DMS153 treated with DMSO at 0.1 percent for 48 hours (cell line): ENCODE data around the gene IMMT.
"Not testable (repeated sequence)": the region's sequence is repeated elsewhere in the genome, so short reads cannot be mapped to it uniquely, and the experiment has no call there.

Source experiments
- DNase-seq: peaks from one replicate; lab custom pipeline; 2025; ENCODE audit not compliant: unreplicated experiment; lab: John Stamatoyannopoulos, UW

Gene IMMT

GRCh38 chr2:86195055-86195807 lies at the start of gene IMMT:
TSS of gene IMMT (minus strand) at chr2:86195462. CDS start at chr2:86195382, 80 bp downstream.
- peak; percentile 95 for DNase-seq

GRCh38 chr2:86244781-86245180 lies 49.5 kb upstream of the IMMT start:
- not testable (repeated sequence) for DNase-seq

GRCh38 chr2:86243950-86244733 lies 48.9 kb upstream of the IMMT start:
- DNase-seq = no peak

GRCh38 chr2:86243272-86243671 lies 48.0 kb upstream of the IMMT start:
- no peak for DNase-seq

- DNase-seq = no peak
Measured at GRCh38 chr2:86241611-86242010, 46.3 kb upstream of the IMMT start.

GRCh38 chr2:86240251-86240650 lies 45.0 kb upstream of the IMMT start:
- DNase-seq = no peak

- no peak for DNase-seq
Measured at GRCh38 chr2:86239745-86240144, 44.5 kb upstream of the IMMT start.

GRCh38 chr2:86239326-86239725 lies 44.1 kb upstream of the IMMT start:
- DNase-seq = no peak

- DNase-seq = no peak
Measured at GRCh38 chr2:86238354-86238753, 43.1 kb upstream of the IMMT start.

GRCh38 chr2:86237172-86237571 lies 41.9 kb upstream of the IMMT start:
- no peak for DNase-seq

- no peak for DNase-seq
Measured at GRCh38 chr2:86235196-86235980, 40.1 kb upstream of the IMMT start.

GRCh38 chr2:86234563-86235131 lies 39.4 kb upstream of the IMMT start:
- DNase-seq = no peak

- no peak for DNase-seq
Measured at GRCh38 chr2:86233436-86233835, 38.2 kb upstream of the IMMT start.

- DNase-seq = no peak
Measured at GRCh38 chr2:86232910-86233309, 37.6 kb upstream of the IMMT start.

GRCh38 chr2:86232373-86232784 lies 37.1 kb upstream of the IMMT start:
- no peak for DNase-seq

GRCh38 chr2:86231680-86232372 lies 36.6 kb upstream of the IMMT start:
- no peak for DNase-seq

GRCh38 chr2:86230961-86231360 lies 35.7 kb upstream of the IMMT start:
- no peak for DNase-seq

- DNase-seq = no peak
Measured at GRCh38 chr2:86229221-86229620, 34.0 kb upstream of the IMMT start.

GRCh38 chr2:86228574-86228973 lies 33.3 kb upstream of the IMMT start:
- DNase-seq = not testable (repeated sequence)

GRCh38 chr2:86227685-86228084 lies 32.4 kb upstream of the IMMT start:
- no peak for DNase-seq
